Spleen (tissue), 11 donors: Measurements from ENCODE around the gene PSME3IP1. TPM values are rescaled to one million over a fixed set of nuclear protein-coding genes. Genes with fewer than 3 reads are reported as not detected.

Experiments
- DNase-seq: peaks from one replicate; pipeline ENCODE4 v3.0.0-alpha.2; 2020
- H3K27ac ChIP-seq, 8 donors: fragments of 200-600 bp; sonication (generic) in 7 of 8; 1 replicate in 4 of 8; 2 replicates in 4 of 8; pipeline versions ENCODE4 v1.5.0 to v1.8.0; 2016 to 2021; ENCODE audit warnings: inconsistent platforms in 4 of 8, mild to moderate bottlenecking in 4 of 8, moderate library complexity in 1 of 8
- H3K27me3 ChIP-seq, 7 donors: fragments of 200-600 bp; sonication (generic) in 6 of 7; replicated peaks in 1 of 7; 1 replicate in 4 of 7; 2 replicates in 3 of 7; pipeline versions ENCODE4 v1.5.0 to v1.8.0; 2016 to 2021; ENCODE audit warnings: inconsistent platforms in 3 of 7, mild to moderate bottlenecking in 1 of 7
- H3K36me3 ChIP-seq, 6 donors: fragments of 200-600 bp; sonication (generic) in 5 of 6; 1 replicate in 4 of 6; 2 replicates in 2 of 6; pipeline versions ENCODE4 v1.5.0 to v1.8.0; 2016 to 2021; ENCODE audit warnings: inconsistent platforms in 2 of 6
- H3K4me1 ChIP-seq, 6 donors: fragments of 200-600 bp; sonication (generic) in 5 of 6; 1 replicate in 3 of 6; 2 replicates in 3 of 6; pipeline versions ENCODE4 v1.5.0 to v1.8.0; 2016 to 2021; ENCODE audit warnings: inconsistent platforms in 3 of 6
- H3K4me3 ChIP-seq, 8 donors: fragments of 200-600 bp; sonication (generic) in 7 of 8; 1 replicate in 4 of 8; 2 replicates in 4 of 8; pipeline versions ENCODE4 v1.5.0 to v1.8.0; 2016 to 2021; ENCODE audit warnings: inconsistent platforms in 4 of 8, mild to moderate bottlenecking in 4 of 8, moderate library complexity in 2 of 8
- H3K9me3 ChIP-seq, 8 donors: fragments of 200-600 bp; sonication (generic) in 7 of 8; 1 replicate in 4 of 8; 2 replicates in 4 of 8; pipeline versions ENCODE4 v1.5.0 to v1.8.0; 2016 to 2021; ENCODE audit warnings: inconsistent platforms in 4 of 8
- POLR2A ChIP-seq, 3 donors: fragments of 450-650 bp; IDR thresholded peaks; one replicate each; pipeline ENCODE4 v1.5.1; 2017; ENCODE audit warnings: antibody characterized with exemption in 3 of 3, mild to moderate bottlenecking in 1 of 3
- POLR2AphosphoS5 ChIP-seq, 3 donors: sonication (generic); formaldehyde crosslinking; IDR thresholded peaks; one replicate each; pipeline ENCODE4 v1.5.1; 2017; ENCODE audit warnings: antibody characterized with exemption in 3 of 3
- WGBS, 5 donors: extraction: QIAGEN DNeasy Blood & Tissue Kit in 3 of 5; methylation state at CpG; one replicate each; pipeline versions ENCODE4 v1.1.5 to v1.1.7; 2013 to 2018; 5-methylcytosine and 5-hydroxymethylcytosine counted together
- intact Hi-C: fragments of 100-400 bp; cut with DNase I; formaldehyde crosslinking; loops from one replicate; pipeline ENCODE4 v1.15.0; 2023; ENCODE audit warnings: low total_unique reads
- polyA plus RNA-seq, 3 donors: library from polyadenylated mRNA; stranded (reverse); fragments of 200-250 nt; gene quantifications; one replicate each; pipeline ENCODE4 v1.2.1, GENCODE V29; 2013
- total RNA-seq, 7 donors: library from RNA; depleted of rRNA in 3 of 7; stranded (reverse); fragments of >200 nt in 3 of 7; fragmentation: NEBNext Ultra II Directional in 4 of 7; extraction: Animal tissue kit (Norgen Biotek cat#: 25700) in 4 of 7; gene quantifications; one replicate each; pipeline versions ENCODE4 v1.1.0 to v1.2.1, GENCODE V29; 2016 to 2021
- TF ChIP-seq, protein P1 (sequence below), 11 experiments: fragments of 200-600 bp in 7 of 11; fragments of 450-650 bp in 4 of 11; sonication (generic) in 4 of 11; IDR thresholded peaks in 8 of 11; conservative IDR thresholded peaks in 3 of 11; 1 replicate in 7 of 11; 2 replicates in 4 of 11; pipeline versions ENCODE4 v1.4.0 to v1.8.0; 2016 to 2021; ENCODE audit warnings: antibody characterized with exemption in 11 of 11, inconsistent platforms in 4 of 11, mild to moderate bottlenecking in 1 of 11
- donor health status: healthy with polysubstance abuse.
- donor health status: DM: no; HTN: no; CAD: no; lungs with moderate emphysema.
- donor health status: DM: no; HTN: no; CAD: no.
- donor health status: Bipolar disorder and iron deficiency.
- donor health status: healthy.
- donor health status: DM: no; HTN: no; CAD: no.
- donor health status: DM: yes; HTN: yes; CAD: no.

Gene PSME3IP1
- total and polyA plus RNA-seq, 10 donors, result 64.6 to 128 (median 96.0) TPM

DNA sequence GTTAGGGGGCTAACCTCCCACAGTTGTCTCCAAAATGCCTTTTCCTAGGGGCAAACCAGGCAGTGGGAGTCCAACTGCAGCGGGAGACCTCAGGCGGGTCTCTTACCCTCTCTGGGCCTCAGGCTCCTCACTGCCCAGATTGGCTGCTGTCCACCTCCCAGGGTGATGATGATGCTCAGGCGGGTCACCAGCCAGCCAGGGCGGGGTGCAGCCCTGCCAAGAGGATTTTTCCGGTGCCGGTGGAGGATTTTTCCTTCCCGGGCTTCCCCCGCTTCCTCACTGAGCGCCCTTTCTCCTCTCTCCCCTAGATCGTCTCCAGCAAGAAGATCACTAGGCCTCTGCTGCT, 70.7 kb downstream of the PSME3IP1 start:
- no peak for DNase-seq
- Histone ChIP-seq H3K4me3 (no peak overlapping the region), H3K27ac (peak overlapping the region in 3 of 8 donors; percentile 28 to 41 (median 36)), H3K4me1 (peaks cover 0 to 57% (median 27%) of the 10 kb centered on the region in 6 donors), H3K27me3 (peaks cover 0 to 3% (median 0%) of the 10 kb centered on the region in 7 donors), H3K9me3 (no peaks in the 10 kb centered on the region), H3K36me3 (peaks cover 0 to 72% (median 13%) of the 10 kb centered on the region in 6 donors)
- no peak for TF ChIP-seq POLR2A (IDR thresholded peaks at IDR 0.05)
- no peak for TF ChIP-seq POLR2AphosphoS5 (IDR thresholded peaks at IDR 0.05)
- TF ChIP-seq, protein P1, sequence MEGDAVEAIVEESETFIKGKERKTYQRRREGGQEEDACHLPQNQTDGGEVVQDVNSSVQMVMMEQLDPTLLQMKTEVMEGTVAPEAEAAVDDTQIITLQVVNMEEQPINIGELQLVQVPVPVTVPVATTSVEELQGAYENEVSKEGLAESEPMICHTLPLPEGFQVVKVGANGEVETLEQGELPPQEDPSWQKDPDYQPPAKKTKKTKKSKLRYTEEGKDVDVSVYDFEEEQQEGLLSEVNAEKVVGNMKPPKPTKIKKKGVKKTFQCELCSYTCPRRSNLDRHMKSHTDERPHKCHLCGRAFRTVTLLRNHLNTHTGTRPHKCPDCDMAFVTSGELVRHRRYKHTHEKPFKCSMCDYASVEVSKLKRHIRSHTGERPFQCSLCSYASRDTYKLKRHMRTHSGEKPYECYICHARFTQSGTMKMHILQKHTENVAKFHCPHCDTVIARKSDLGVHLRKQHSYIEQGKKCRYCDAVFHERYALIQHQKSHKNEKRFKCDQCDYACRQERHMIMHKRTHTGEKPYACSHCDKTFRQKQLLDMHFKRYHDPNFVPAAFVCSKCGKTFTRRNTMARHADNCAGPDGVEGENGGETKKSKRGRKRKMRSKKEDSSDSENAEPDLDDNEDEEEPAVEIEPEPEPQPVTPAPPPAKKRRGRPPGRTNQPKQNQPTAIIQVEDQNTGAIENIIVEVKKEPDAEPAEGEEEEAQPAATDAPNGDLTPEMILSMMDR (IDR thresholded peaks at IDR 0.05 in 8 of 11, conservative IDR thresholded peaks at IDR 0.05 in 3 of 11), result no peak
- intact Hi-C loops, result no loop called here
- 54 to 86% (median 69%) methylated on average over 10 of the region's 10 CpGs for WGBS, 5 donors

DNA sequence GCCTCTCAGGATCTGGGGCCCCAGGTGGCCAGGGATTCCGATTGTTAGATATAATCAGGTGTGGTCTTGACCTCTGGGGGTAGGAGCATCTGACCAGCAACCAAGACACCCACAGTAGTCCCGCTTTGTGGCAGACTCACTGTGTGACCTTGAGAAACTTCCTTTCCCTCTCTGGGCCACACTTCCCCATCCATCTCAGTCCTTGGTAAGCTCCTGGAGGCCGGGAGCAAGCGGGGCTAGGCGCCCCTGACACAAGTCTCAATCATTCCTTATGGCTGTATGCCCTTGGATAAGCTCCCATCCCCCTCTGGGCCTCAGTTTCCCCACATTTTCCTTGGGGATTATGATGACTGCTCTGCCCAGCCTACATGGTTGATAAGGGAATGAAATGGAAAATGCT, 72.2 kb downstream of the PSME3IP1 start:
- Histone ChIP-seq H3K36me3 (peaks cover 0 to 57% (median 6%) of the 10 kb centered on the region in 6 donors), H3K27me3 (peaks cover 0 to 3% (median 0%) of the 10 kb centered on the region in 7 donors)
- 75 to 98% (median 82%) methylated on average over 5 of the region's 5 CpGs; no CpG with 5 or more reads in 1 of the 5 donors for WGBS, 5 donors

DNA sequence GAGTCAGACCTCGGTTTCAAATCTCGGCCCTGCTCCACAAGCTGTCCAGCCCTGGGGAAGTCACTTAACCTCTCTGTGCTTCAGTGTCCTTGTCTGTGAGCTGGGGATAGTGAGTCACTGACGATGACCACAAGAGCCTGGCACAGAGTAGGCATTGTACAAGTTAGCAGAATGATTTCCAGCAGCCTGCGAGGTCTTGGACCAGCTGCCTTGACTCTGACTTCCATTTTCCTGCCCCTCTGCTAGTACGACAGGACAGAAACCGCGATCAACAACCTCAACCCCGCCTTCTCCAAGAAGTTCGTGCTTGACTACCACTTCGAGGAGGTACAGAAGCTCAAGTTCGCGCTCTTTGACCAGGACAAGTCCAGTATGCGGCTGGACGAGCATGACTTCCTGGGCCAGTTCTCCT, 72.8 kb downstream of the PSME3IP1 start:
- no peak for DNase-seq
- intact Hi-C loops, result no loop called here
- whole genome bisulfite sequencing, 5 donors, result 79 to 87% (median 81%) methylated on average over 14 of the region's 14 CpGs
- H3K36me3 ChIP-seq, result peaks cover 0 to 51% (median 6%) of the 10 kb centered on the region in 6 donors
- peaks cover 0 to 3% (median 0%) of the 10 kb centered on the region in 7 donors for H3K27me3 ChIP-seq
- H3K4me1 ChIP-seq, result peaks cover 0 to 77% (median 39%) of the 10 kb centered on the region in 6 donors
- H3K4me3 ChIP-seq, result no peak overlapping the region
- H3K9me3 ChIP-seq, result no peaks in the 10 kb centered on the region
- TF ChIP-seq POLR2A (IDR thresholded peaks at IDR 0.05), result no peak
- peak overlapping the region in 6 of 8 donors; percentile 2 to 65 (median 42) for H3K27ac ChIP-seq

More for the DNA sequence above, 72.2 kb downstream of the PSME3IP1 start:
- no peak for TF ChIP-seq POLR2A (IDR thresholded peaks at IDR 0.05)
- TF ChIP-seq, protein P1 (IDR thresholded peaks at IDR 0.05 in 8 of 11, conservative IDR thresholded peaks at IDR 0.05 in 3 of 11), result no peak
- TF ChIP-seq POLR2AphosphoS5 (IDR thresholded peaks at IDR 0.05), result no peak
- intact Hi-C loops, result no loop called here
- DNase-seq, result no peak
- Histone ChIP-seq H3K9me3 (no peaks in the 10 kb centered on the region), H3K4me1 (peaks cover 0 to 71% (median 33%) of the 10 kb centered on the region in 6 donors), H3K27ac (peak overlapping the region in 1 of 8 donors; percentile 59), H3K4me3 (no peak overlapping the region)

DNA sequence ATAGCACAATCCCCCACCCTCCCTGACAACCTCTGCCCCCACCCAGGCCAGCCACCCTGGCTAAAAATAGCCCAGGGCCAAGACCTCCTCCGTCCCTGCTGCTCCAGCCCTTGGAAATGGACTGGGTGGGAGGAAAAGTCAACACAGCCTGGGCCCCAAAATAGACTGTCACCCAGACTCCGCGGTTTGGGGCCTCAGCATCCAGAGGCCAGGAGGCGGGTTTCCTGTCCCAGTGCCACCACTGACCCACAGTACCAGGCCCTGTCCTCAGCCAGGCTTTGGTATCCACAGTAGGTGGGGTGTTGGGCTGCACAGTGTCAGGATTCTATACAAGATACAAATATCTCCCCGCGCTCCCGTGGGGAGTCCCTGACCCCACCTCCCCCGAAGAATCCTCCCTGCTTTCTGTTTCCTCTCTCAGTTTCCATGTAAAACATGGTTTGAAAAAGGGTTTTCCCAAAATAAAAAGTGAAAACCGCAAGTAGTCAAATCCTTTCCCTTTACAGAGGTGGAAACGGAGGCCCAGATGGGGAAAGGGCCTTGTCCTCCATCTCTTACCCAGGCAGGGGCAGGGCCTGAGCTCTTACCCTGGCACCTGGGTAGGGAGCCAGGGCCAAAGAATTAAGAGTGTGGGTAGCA, 73.3 kb downstream of the PSME3IP1 start:
- Histone ChIP-seq H3K4me1 (peaks cover 0 to 82% (median 41%) of the 10 kb centered on the region in 6 donors), H3K4me3 (no peak overlapping the region), H3K27me3 (peaks cover 0 to 3% (median 0%) of the 10 kb centered on the region in 7 donors), H3K36me3 (peaks cover 0 to 46% (median 5%) of the 10 kb centered on the region in 6 donors), H3K9me3 (no peaks in the 10 kb centered on the region), H3K27ac (peak overlapping the region in 7 of 8 donors; percentile 2 to 65 (median 36))
- no peak for DNase-seq
- intact Hi-C loops, result no loop called here
- WGBS, 5 donors, result 60 to 77% (median 67%) methylated on average over 10 of the region's 10 CpGs
- TF ChIP-seq POLR2A (IDR thresholded peaks at IDR 0.05) (no peak), POLR2AphosphoS5 (IDR thresholded peaks at IDR 0.05) (no peak)
- TF ChIP-seq, protein P1 (IDR thresholded peaks at IDR 0.05 in 8 of 11, conservative IDR thresholded peaks at IDR 0.05 in 3 of 11), result no peak
